ENCODE results near the gene SPINK8. TPM values are rescaled to one million over a fixed set of nuclear protein-coding genes. Genes with fewer than 3 reads are reported as not detected.

Gene SPINK8
- total RNA-seq, 4 donors from 2014 or later: not detected

MicroRNA genes within 50 kb of the gene (microRNA counts, 767-probe panel; counts per million panel counts)
- microRNA hsa-miR-2115-5p: 0 counts per million in 2 donors

Small RNA genes within 50 kb of the gene (microRNA-seq; reads per million reads assigned to microRNA genes)
- gene MIR2115: not detected

Small RNA genes within 50 kb of the gene (small RNA-seq; reads per million reads assigned to genes)
- gene MIR2115: not detected
- not detected for gene RF00019
- gene RN7SL321P: not detected

Other genes with a start within 250 kb of the SPINK8 start
- 1 to 10 TPM in 3 of 4 donors, under 1 TPM in 1; 0.94 to 4.0 (median 3.7) TPM for gene CDC25A, start 145.2 kb downstream of the SPINK8 start, total RNA-seq
- gene CAMP, start 110.2 kb downstream of the SPINK8 start, total RNA-seq: 1 to 10 TPM in 3 of 4 donors, not detected in 1; 4.8 to 6.5 (median 5.4) TPM
- gene ZNF589, start 92.6 kb downstream of the SPINK8 start, total RNA-seq: 10 to 100 TPM; 28.5 to 48.7 (median 37.8) TPM
- gene NME6, start 32.3 kb downstream of the SPINK8 start, total RNA-seq: 10 to 100 TPM; 34.3 to 56.6 (median 44.6) TPM
- not detected for gene FBXW12, start 38.6 kb upstream of the SPINK8 start, total RNA-seq
- 100 to 1,000 TPM; 126 to 216 (median 138) TPM for gene PLXNB1, start 96.4 kb upstream of the SPINK8 start, total RNA-seq
- 10 to 100 TPM in 3 of 4 donors, 1 to 10 TPM in 1; 8.6 to 17.0 (median 15.0) TPM for gene CCDC51, start 106.5 kb upstream of the SPINK8 start, total RNA-seq
- gene TMA7, start 106.6 kb upstream of the SPINK8 start, total RNA-seq: 100 to 1,000 TPM; 133 to 413 (median 301) TPM
- gene ATRIP, start 113.1 kb upstream of the SPINK8 start, total RNA-seq: 10 to 100 TPM in 2 of 4 donors, 1 to 10 TPM in 2; 8.4 to 13.9 (median 11.0) TPM
- 100 to 1,000 TPM in 3 of 4 donors, 10 to 100 TPM in 1; 100.0 to 120 (median 109) TPM for gene SHISA5, start 170.5 kb upstream of the SPINK8 start, total RNA-seq
- 1 to 10 TPM; 2.3 to 4.9 (median 3.2) TPM for gene PFKFB4, start 223.1 kb upstream of the SPINK8 start, total RNA-seq
- not detected for gene UCN2, start 230.1 kb upstream of the SPINK8 start, total RNA-seq